Activated T-cell treated with anti-CD3 and anti-CD28 coated beads for 4 hours (primary cell): ENCODE measurements around the gene CKS1B.

ENCODE experiments used
- DNase-seq: peaks from one replicate; pipeline ENCODE4 v3.0.0-alpha.2; 2020

Gene CKS1B

GRCh38 chr1:155016231-155016831 lies 41.9 kb downstream of the CKS1B start:
- DNase-seq, result no peak

GRCh38 chr1:155017041-155017945 lies 42.8 kb downstream of the CKS1B start:
- DNase-seq, result peak; percentile 90

GRCh38 chr1:155017946-155018316 lies 43.5 kb downstream of the CKS1B start:
- no peak for DNase-seq

GRCh38 chr1:155018617-155019348 lies 44.3 kb downstream of the CKS1B start:
- DNase-seq, result no peak

- no peak for DNase-seq
Measured at GRCh38 chr1:155019377-155020245, 45.1 kb downstream of the CKS1B start.

- DNase-seq, result no peak
Measured at GRCh38 chr1:155022136-155022926, 47.9 kb downstream of the CKS1B start.

GRCh38 chr1:155022927-155023236 lies 48.4 kb downstream of the CKS1B start:
- DNase-seq, result no peak

GRCh38 chr1:155023627-155024026 lies 49.1 kb downstream of the CKS1B start:
- no peak for DNase-seq

GRCh38 chr1:155024315-155024714 lies 49.8 kb downstream of the CKS1B start:
- no peak for DNase-seq

GRCh38 chr1:155026154-155026553 lies 51.7 kb downstream of the CKS1B start:
- no peak for DNase-seq

GRCh38 chr1:155026588-155026987 lies 52.1 kb downstream of the CKS1B start:
- DNase-seq, result no peak
